Esophagus squamous epithelium (tissue), 4 donors: ENCODE data around the gene NAV3.

ENCODE experiments used
- CTCF ChIP-seq, 6 experiments: fragments of 450-650 bp in 4 of 6; fragments of 200-600 bp in 2 of 6; sonication (generic) in 2 of 6; IDR thresholded peaks; one replicate each; pipeline ENCODE4 v1.5.1; 2016 to 2019; ENCODE audit warnings: antibody characterized with exemption in 6 of 6, mild to moderate bottlenecking in 4 of 6, moderate library complexity in 4 of 6
- POLR2A ChIP-seq, 4 donors: fragments of 450-650 bp; IDR thresholded peaks; one replicate each; pipeline ENCODE4 v1.6.1; 2017; ENCODE audit warnings: antibody characterized with exemption in 4 of 4, mild to moderate bottlenecking in 4 of 4, moderate library complexity in 3 of 4

GRCh38 chr12:77837876-77838291 is 7.2 kb downstream of the NAV3 start:
- TF ChIP-seq CTCF (IDR thresholded peaks at IDR 0.05) (no peak), POLR2A (IDR thresholded peaks at IDR 0.05) (no peak)
